Activated CD4-positive, alpha-beta T cell treated with anti-CD3 and anti-CD28 coated beads for 48 hours (primary cell): Measurements from ENCODE around the gene NHSL2.
"Not testable (repeated sequence)": the region's sequence is repeated elsewhere in the genome, so short reads cannot be mapped to it uniquely, and the experiment has no call there.

Source experiments
- DNase-seq: peaks from one replicate; pipeline ENCODE4 v3.0.0-alpha.2; 2020

The NHSL2 gene

DNA sequence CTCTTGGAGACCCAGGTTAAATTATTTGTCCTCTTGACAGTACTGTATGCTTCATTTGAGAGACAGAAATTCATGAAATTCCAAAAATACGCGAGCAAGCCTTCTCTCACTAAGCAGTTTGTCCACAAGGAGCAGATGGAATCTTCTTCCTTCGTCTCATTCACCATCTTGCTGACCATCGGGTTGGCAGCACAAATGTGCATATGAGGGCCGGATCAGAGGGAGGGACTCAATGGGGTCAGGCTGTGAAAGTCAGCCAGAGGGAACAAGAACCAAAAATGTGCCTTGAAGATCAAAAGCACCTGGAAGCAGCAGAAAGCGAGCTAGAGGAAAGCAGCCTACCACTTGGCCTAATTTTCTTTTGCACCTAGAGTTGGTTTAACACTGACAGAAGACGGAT lies 16.4 kb downstream of the NHSL2 start:
- DNase-seq: no peak

GRCh38 chrX:71928856-71929255 lies 18.2 kb downstream of the NHSL2 start:
- DNase-seq: no peak

DNA sequence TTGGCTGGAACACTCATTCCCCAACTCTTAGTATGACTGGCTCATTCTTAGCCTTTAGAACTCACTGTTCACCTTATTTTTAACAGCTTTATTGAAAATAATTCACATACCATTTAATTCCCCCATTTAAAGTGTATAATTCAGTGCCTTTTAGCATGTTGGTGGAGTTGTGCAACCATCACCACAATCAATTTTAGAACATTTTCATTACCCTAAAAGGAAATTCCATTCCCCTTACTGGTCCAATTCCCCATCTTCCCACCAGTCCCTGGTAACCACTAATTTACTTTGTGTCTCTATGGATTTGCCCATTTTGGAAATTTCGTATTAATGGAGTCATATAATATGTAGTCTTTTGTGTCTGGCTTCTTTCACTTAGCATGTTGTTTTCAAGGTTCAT lies 19.7 kb downstream of the NHSL2 start:
- no peak for DNase-seq

DNA sequence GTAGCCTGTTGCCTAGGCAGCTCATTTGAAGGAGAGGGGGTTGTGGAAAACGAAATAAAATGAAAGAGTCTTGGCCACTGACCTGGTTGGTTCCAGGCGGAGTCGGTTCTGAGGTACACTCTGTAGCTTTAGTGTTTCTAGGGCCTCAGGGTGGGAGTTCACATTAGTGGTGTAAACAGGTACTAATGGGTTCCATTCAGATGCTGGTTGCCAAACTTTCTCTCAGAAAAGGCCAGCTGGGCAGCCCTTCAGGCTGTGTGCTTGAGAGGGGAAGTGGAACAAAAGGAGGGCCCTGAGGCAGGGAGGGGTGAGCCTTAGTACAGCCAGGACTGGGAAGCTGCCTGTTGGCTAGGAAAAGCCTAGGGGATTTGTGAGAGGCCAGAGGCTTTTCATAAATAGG lies 24.8 kb downstream of the NHSL2 start:
- no peak for DNase-seq

- no peak for DNase-seq
Observed at GRCh38 chrX:71936632-71937031, 26.0 kb downstream of the NHSL2 start.

DNA sequence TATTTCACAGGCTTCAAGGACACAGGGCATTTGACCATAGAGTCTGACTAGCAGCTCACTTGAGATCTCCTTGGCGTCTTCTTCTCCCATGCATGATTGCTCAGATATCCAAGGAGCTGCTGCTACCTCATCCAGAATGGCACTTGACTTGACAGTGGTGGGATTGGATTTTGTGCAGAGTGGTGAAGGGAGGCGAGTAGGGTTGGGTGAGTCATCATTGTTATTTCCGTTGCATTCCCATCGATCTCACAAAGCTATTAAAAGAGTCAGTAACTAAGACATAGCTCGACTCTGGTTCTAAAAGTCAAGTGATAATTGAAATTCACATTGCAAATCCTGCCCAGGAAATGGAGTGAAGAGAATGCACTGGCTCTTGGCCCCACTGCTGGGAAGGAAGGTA lies 27.7 kb downstream of the NHSL2 start:
- no peak for DNase-seq

GRCh38 chrX:71941145-71941544 lies 30.5 kb downstream of the NHSL2 start:
- no peak for DNase-seq

GRCh38 chrX:71941776-71942175 lies 31.1 kb downstream of the NHSL2 start:
- DNase-seq: no peak

GRCh38 chrX:71944369-71944768 lies 33.7 kb downstream of the NHSL2 start:
- DNase-seq: no peak

- no peak for DNase-seq
Observed at GRCh38 chrX:71945237-71945805, 34.7 kb downstream of the NHSL2 start.

GRCh38 chrX:71949363-71949762 lies 38.7 kb downstream of the NHSL2 start:
- no peak for DNase-seq

GRCh38 chrX:71949844-71950445 lies 39.3 kb downstream of the NHSL2 start:
- no peak for DNase-seq

DNA sequence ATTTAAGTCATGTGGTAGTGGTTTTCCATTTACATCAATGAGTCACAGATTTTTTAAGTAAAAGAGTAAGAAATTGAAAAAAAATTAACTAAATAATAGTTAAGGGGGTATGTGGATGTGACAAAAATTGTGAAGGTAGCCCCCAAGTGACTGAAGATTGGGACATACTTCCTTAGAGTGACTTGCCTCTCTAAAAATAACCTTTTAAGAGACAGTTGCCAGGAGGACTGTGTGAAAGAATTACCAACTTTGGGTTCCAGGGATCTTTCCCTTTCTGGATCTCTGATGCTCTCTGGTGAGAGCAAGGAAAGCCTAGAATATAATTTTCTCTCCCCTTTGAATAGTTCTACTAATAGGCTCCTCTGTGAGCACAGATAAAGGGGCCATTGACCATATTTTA lies 42.7 kb downstream of the NHSL2 start:
- no peak for DNase-seq

- DNase-seq: no peak
Observed at GRCh38 chrX:71953946-71954345, 43.3 kb downstream of the NHSL2 start.

DNA sequence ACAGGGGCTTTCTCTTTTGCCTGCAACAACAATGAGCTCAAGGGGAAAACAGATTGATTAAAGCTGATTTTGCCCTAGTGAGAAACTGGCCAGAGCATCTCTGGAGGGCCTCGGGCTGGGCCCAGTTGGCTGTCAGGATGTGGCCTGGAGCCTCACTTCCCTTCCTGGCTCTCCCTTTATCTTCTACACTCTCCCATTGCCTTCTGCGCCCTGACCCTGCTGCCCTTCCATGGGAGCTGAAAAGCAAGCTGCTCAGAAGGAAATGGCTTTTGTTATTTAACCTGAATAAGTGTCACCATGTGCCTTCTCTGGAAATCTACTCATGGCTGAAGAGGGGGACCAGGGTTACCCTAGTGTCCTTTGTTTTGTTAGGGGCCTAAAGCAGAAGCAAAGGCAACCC lies 43.8 kb downstream of the NHSL2 start:
- DNase-seq: no peak

DNA sequence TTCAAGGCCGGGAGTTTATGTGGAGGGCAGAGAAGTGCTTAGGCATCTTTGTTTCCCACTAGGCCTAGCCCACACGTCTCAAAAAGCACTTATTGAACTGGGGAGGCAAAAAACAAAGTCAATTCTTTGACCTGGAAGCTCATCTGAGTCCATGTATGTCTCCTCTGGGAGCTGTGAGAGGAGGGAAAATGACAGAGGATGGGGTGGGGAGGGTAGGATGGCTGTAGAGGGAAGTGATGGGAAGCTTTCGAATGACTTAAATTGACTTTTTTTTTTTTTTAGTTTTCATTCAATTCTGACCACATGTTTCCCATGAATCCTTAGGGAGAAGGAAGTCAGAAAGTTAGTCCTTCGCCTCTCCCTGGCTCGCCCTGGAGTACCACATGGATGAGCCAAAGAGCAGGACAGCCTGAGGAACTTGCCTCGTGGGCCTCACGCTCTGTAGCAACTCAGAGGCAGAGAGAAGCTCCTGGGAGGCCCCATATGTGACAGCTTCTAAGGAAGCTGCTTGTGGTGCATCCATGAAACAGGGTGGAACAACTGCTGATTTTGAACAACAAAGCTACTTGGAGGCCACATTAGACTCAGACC lies 45.0 kb downstream of the NHSL2 start:
- no peak for DNase-seq

- DNase-seq: no peak
Observed at GRCh38 chrX:71958281-71958675, 47.6 kb downstream of the NHSL2 start.

GRCh38 chrX:71964184-71964583 lies 53.5 kb downstream of the NHSL2 start:
- not testable (repeated sequence) for DNase-seq

GRCh38 chrX:71974916-71975315 lies 64.3 kb downstream of the NHSL2 start:
- no peak for DNase-seq

- no peak for DNase-seq
Observed at GRCh38 chrX:71976753-71977152, 66.1 kb downstream of the NHSL2 start.

DNA sequence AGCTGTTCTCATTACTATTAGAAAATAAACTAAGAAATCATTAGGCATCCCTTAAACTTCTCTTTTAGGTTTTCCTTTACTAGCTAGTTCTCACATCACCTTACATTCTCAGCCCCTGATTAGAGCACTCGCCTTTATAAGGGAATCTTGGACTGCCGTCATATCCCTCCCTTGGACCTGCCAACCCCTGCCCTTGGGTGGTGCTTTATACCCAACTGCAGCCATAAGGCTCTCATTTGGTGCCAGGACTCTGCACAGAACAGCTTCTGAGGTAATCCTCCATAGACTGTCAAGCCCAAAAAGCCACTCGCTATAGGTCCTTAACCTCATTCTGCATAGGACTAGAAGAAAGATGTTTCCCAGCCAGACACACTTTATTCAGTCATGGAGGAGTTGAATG lies 67.5 kb downstream of the NHSL2 start:
- no peak for DNase-seq

- no peak for DNase-seq
Observed at GRCh38 chrX:71989768-71990426, 79.3 kb downstream of the NHSL2 start.

GRCh38 chrX:71990518-71990917 lies 79.9 kb downstream of the NHSL2 start:
- no peak for DNase-seq

GRCh38 chrX:71991164-71991563 lies 80.5 kb downstream of the NHSL2 start:
- no peak for DNase-seq
